PC-3 (cell line): ENCODE data around the gene BCAN. TPM values are rescaled to one million over a fixed set of nuclear protein-coding genes. Genes with fewer than 3 reads are reported as not detected.

Source experiments
- ATAC-seq: fragments of 200-7000 bp; cut with Tn5 transposase; 2 replicates; pipeline ENCODE4 v1.9.1; 2020; ENCODE audit warnings: mild to moderate bottlenecking, moderate library complexity
- BruUV-seq: library from RNA; stranded (reverse); fragments of 400-500 nt; replicated peaks from 2 replicates; lab custom pipeline; 2021; lab: Mats Ljungman, UMichigan
- CTCF ChIA-PET: fragments of 300-600 bp; sonication (Branson Sonifier 250); formaldehyde crosslinking; loops from one replicate; lab custom pipeline; 2022; ENCODE audit warnings: antibody characterized with exemption; lab: Charles Lee
- POLR2A ChIA-PET: fragments of 300-600 bp; sonication (Branson Sonifier 250); formaldehyde crosslinking; loops from one replicate; lab custom pipeline; 2022; ENCODE audit warnings: antibody characterized with exemption; ENCODE audit not compliant: unreplicated experiment; lab: Charles Lee
- DNase-seq: peaks from one replicate; pipeline ENCODE4 v3.0.0-alpha.2; 2015
- H2AFZ ChIP-seq: fragments of 300-600 bp; sonication (generic); 2 replicates; pipeline ENCODE4 v1.6.0; 2016; ENCODE audit warnings: antibody characterized with exemption, low read length
- H3F3A ChIP-seq: fragments of 300-600 bp; sonication (generic); one replicate; pipeline ENCODE4 v1.6.0; 2017; ENCODE audit warnings: antibody characterized with exemption, low read length, control low read depth, mild to moderate bottlenecking; ENCODE audit not compliant: unreplicated experiment
- H3K27ac ChIP-seq: fragments of 300-600 bp; sonication (generic); 2 replicates; pipeline ENCODE4 v1.5.1; 2016; ENCODE audit warnings: mild to moderate bottlenecking, low read length
- H3K27me3 ChIP-seq: fragments of 300-600 bp; sonication (generic); 2 replicates; pipeline ENCODE4 v1.6.1; 2016; ENCODE audit warnings: low read length, mixed read lengths
- H3K36me3 ChIP-seq: fragments of 300-600 bp; sonication (generic); 2 replicates; pipeline ENCODE4 v1.6.1; 2016; ENCODE audit warnings: low read depth, mixed run types, low read length, mixed read lengths
- H3K4me1 ChIP-seq: fragments of 300-600 bp; sonication (generic); 2 replicates; pipeline ENCODE4 v1.5.1; 2016; ENCODE audit warnings: low read length; ENCODE audit not compliant: insufficient read depth
- H3K4me2 ChIP-seq: fragments of 300-600 bp; sonication (generic); 2 replicates; pipeline ENCODE4 v1.6.0; 2016; ENCODE audit warnings: low read length
- H3K4me3 ChIP-seq: fragments of 300-600 bp; sonication (generic); 2 replicates; pipeline ENCODE4 v1.5.1; 2016; ENCODE audit warnings: mild to moderate bottlenecking, low read length, mixed read lengths
- H3K79me2 ChIP-seq: fragments of 300-600 bp; sonication (generic); 2 replicates; pipeline ENCODE4 v1.6.1; 2017; ENCODE audit warnings: low read length, mixed read lengths
- H3K9ac ChIP-seq: fragments of 300-600 bp; sonication (generic); 2 replicates; pipeline ENCODE4 v1.6.0; 2016; ENCODE audit warnings: mild to moderate bottlenecking, low read length
- H3K9me2 ChIP-seq: fragments of 300-600 bp; sonication (generic); replicated peaks from 2 replicates; pipeline ENCODE4 v1.6.1; 2016; ENCODE audit warnings: mixed run types, low read length, mixed read lengths
- H3K9me3 ChIP-seq: fragments of 300-600 bp; sonication (generic); 2 replicates; pipeline ENCODE4 v1.6.1; 2016; ENCODE audit warnings: low read length, mixed read lengths
- H4K20me1 ChIP-seq: fragments of 300-600 bp; sonication (generic); 2 replicates; pipeline ENCODE4 v1.6.1; 2016; ENCODE audit warnings: low read length, mixed read lengths
- EZH2 ChIP-seq: fragments of 300-600 bp; sonication (generic); IDR thresholded peaks from one replicate; pipeline ENCODE4 v1.6.1; 2017; ENCODE audit warnings: antibody characterized with exemption, mild to moderate bottlenecking, low read length; ENCODE audit not compliant: unreplicated experiment
- EZH2phosphoT487 ChIP-seq: fragments of 300-600 bp; sonication (generic); IDR thresholded peaks from 2 replicates; pipeline ENCODE4 v1.6.1; 2018; ENCODE audit warnings: mild to moderate bottlenecking, antibody characterized with exemption, low read length, borderline replicate concordance
- intact Hi-C: fragments of 100-400 bp; cut with micrococcal nuclease; formaldehyde crosslinking; loops from 2 replicates; pipeline ENCODE4 v1.9.0; 2023
- total RNA-seq: library from RNA; depleted of rRNA; stranded (reverse); fragments of >200 nt; gene quantifications from 2 replicates; pipeline ENCODE4 v1.2.3, GENCODE V29; 2014
- TF ChIP-seq, protein P1 (sequence below): fragments of 300-600 bp; sonication (generic); conservative IDR thresholded peaks from 2 replicates; pipeline ENCODE4 v1.5.1; 2017; ENCODE audit warnings: antibody characterized with exemption, low read depth, mild to moderate bottlenecking, low read length

BCAN gene
- total RNA-seq, 1 experiment from 2014 or later = not detected

GRCh38 chr1:156667968-156668709 lies 26.2 kb downstream of the BCAN start:
- ChIA-PET POLR2A (no interaction called here), CTCF (interaction anchor here (0.5 kb wide), 1 partner anchor 43 kb away, joined by 3 read pairs; no protein-coding TSS in a partner anchor)
- DNase-seq (no peak), ATAC-seq (peak; percentile 19)
- BruUV-seq = no TSS peak
- H3K9me3 ChIP-seq = no peaks in the 10 kb centered on the region
- no peaks in the 10 kb centered on the region for H4K20me1 ChIP-seq
- H3K4me1 ChIP-seq = peaks cover 4% of the 10 kb centered on the region; the same call in 1 of the 2 replicates
- intact Hi-C loops = no loop called here
- H3K4me2 ChIP-seq = no peak overlapping the region
- H2AFZ ChIP-seq = no peak overlapping the region
- H3K27ac ChIP-seq = no peak overlapping the region
- no peaks in the 10 kb centered on the region for H3F3A ChIP-seq
- no peaks in the 10 kb centered on the region for H3K27me3 ChIP-seq
- no peaks in the 10 kb centered on the region for H3K9me2 ChIP-seq
- no peak overlapping the region for H3K9ac ChIP-seq
- H3K79me2 ChIP-seq = no peaks in the 10 kb centered on the region
- no peak overlapping the region for H3K4me3 ChIP-seq
- TF ChIP-seq EZH2phosphoT487 (no peak), EZH2 (no peak)
- TF ChIP-seq, protein P1, sequence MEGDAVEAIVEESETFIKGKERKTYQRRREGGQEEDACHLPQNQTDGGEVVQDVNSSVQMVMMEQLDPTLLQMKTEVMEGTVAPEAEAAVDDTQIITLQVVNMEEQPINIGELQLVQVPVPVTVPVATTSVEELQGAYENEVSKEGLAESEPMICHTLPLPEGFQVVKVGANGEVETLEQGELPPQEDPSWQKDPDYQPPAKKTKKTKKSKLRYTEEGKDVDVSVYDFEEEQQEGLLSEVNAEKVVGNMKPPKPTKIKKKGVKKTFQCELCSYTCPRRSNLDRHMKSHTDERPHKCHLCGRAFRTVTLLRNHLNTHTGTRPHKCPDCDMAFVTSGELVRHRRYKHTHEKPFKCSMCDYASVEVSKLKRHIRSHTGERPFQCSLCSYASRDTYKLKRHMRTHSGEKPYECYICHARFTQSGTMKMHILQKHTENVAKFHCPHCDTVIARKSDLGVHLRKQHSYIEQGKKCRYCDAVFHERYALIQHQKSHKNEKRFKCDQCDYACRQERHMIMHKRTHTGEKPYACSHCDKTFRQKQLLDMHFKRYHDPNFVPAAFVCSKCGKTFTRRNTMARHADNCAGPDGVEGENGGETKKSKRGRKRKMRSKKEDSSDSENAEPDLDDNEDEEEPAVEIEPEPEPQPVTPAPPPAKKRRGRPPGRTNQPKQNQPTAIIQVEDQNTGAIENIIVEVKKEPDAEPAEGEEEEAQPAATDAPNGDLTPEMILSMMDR = no peak
- no peaks in the 10 kb centered on the region for H3K36me3 ChIP-seq

DNA sequence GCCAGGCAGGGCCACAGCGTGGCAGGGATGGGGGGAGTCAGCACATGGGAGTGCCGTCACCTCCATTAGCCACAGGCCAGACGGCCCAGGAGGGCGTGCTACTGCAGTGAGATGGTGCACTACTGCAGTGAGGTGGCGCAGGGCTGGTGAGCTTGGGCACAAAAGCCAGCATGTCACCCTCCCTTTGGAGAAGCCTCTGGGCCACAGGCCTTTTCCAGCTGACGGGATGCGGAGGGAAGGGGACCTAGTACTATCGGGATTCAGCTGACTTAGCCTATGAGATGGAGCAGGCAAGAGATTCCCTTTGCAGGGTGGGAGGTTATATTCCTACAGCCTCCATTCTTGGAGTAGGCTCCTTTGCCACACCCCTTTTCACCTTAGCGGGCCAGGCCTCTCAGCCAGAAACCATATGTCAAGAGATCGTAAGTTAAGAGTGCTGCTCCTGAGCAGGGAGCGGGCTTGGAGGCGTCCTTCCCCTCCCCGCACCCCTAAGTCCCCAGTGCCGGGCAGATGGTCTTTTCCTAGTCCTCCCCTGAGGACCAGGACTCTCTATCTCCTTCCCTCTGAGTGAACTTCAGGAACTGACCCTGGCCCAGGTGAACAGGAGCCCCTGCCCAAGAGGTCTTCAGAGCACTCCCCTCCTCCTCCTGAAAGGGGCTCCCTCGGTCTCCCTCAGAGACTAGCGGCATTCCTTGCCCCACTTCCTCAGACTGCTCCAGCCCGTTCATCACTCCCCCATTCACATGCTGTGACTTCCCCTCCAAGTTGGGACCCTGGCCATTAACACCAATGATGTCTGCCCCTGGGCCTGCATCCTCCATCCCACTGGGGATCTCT lies 27.1 kb downstream of the BCAN start:
- H3K9ac ChIP-seq = no peak overlapping the region
- ChIA-PET CTCF (no interaction called here), POLR2A (no interaction called here)
- H3K9me3 ChIP-seq = no peaks in the 10 kb centered on the region
- no peaks in the 10 kb centered on the region for H3K27me3 ChIP-seq
- H3K4me3 ChIP-seq = no peak overlapping the region
- no peaks in the 10 kb centered on the region for H3K79me2 ChIP-seq
- DNase-seq (no peak), ATAC-seq (peak; percentile 6; the same call in 1 of the 2 replicates)
- no peaks in the 10 kb centered on the region for H4K20me1 ChIP-seq
- 0 out of 2 replicates have a peak, but pooled peaks cover 3% of the 10 kb centered on the region for H3K36me3 ChIP-seq
- no peaks in the 10 kb centered on the region for H3K4me1 ChIP-seq
- BruUV-seq = TSS peak; percentile 15
- H3K9me2 ChIP-seq = no peaks in the 10 kb centered on the region
- TF ChIP-seq EZH2phosphoT487 = no peak
- TF ChIP-seq, protein P1 = no peak
- TF ChIP-seq EZH2 = no peak
- H3F3A ChIP-seq = no peaks in the 10 kb centered on the region
- no peak overlapping the region for H3K4me2 ChIP-seq
- intact Hi-C loops = no loop called here
- H2AFZ ChIP-seq = no peak overlapping the region
- no peak overlapping the region for H3K27ac ChIP-seq
